Mesothelial cell of epicardium (in vitro differentiated cells): ENCODE results near the gene NME4. TPM values are rescaled to one million over a fixed set of nuclear protein-coding genes. Genes with fewer than 3 reads are reported as not detected.
"Not testable (repeated sequence)": the region's sequence is repeated elsewhere in the genome, so short reads cannot be mapped to it uniquely, and the experiment has no call there.

ENCODE experiments used
- DNase-seq, 2 experiments: peaks; one replicate each; pipeline ENCODE4 v3.0.0; 2021; ENCODE audit warnings: low spot score in 2 of 2; ENCODE audit not compliant: unreplicated experiment in 2 of 2
- H3K27ac Mint-ChIP-seq: 2 replicates; pipeline ENCODE4 v1.8.0; 2021; ENCODE audit warnings: mixed read lengths
- H3K27me3 Mint-ChIP-seq: 2 replicates; pipeline ENCODE4 v1.8.0; 2021; ENCODE audit warnings: low read depth, mixed read lengths
- H3K36me3 Mint-ChIP-seq: 2 replicates; pipeline ENCODE4 v1.8.0; 2021; ENCODE audit warnings: mixed read lengths
- H3K4me1 Mint-ChIP-seq: 2 replicates; pipeline ENCODE4 v1.8.0; 2021; ENCODE audit warnings: mixed read lengths
- H3K4me3 Mint-ChIP-seq: 2 replicates; pipeline ENCODE4 v1.8.0; 2021; ENCODE audit warnings: mild to moderate bottlenecking, moderate library complexity, mixed read lengths
- H3K9me3 Mint-ChIP-seq: 2 replicates; pipeline ENCODE4 v1.8.0; 2021; ENCODE audit warnings: mixed read lengths
- CTCF ChIP-seq: fragments of 200-600 bp; sonication (generic); IDR thresholded peaks from one replicate; pipeline ENCODE4 v1.5.0; 2021; ENCODE audit warnings: antibody characterized with exemption; ENCODE audit not compliant: unreplicated experiment
- total RNA-seq: library from RNA; stranded (reverse); gene quantifications from 3 replicates; pipeline ENCODE4 v1.2.1, GENCODE V29; 2021

The NME4 gene
- 252 to 258 TPM (median 253 TPM) in 3 replicates for total RNA-seq

GRCh38 chr16:397135-397661 is at the start of gene NME4:
Gene NME4 (plus strand): TSS chr16:397199. CDS start chr16:397223, 24 bp downstream.
- H3K36me3 Mint-ChIP-seq = peaks cover 2% of the 10 kb centered on the region
- no peak for TF ChIP-seq CTCF
- H3K9me3 Mint-ChIP-seq = no peaks in the 10 kb centered on the region
- H3K4me3 Mint-ChIP-seq = peak within 1 kb of the TSS; percentile 89
- no peak for DNase-seq
- peak within 1 kb of the TSS; percentile 98 for H3K27ac Mint-ChIP-seq
- no peaks in the 10 kb centered on the region for H3K27me3 Mint-ChIP-seq
- peaks cover 23% of the 10 kb centered on the region for H3K4me1 Mint-ChIP-seq

- Mint-ChIP-seq H3K36me3 (peaks cover 33% of the 10 kb centered on the region), H3K9me3 (no peaks in the 10 kb centered on the region), H3K27ac (no peak overlapping the region), H3K4me1 (peaks cover 9% of the 10 kb centered on the region), H3K4me3 (no peak overlapping the region), H3K27me3 (no peaks in the 10 kb centered on the region)
- DNase-seq = no peak
- no peak for TF ChIP-seq CTCF
Measured at GRCh38 chr16:347203-347602, 49.8 kb upstream of the NME4 start.

GRCh38 chr16:348495-348894 is 48.5 kb upstream of the NME4 start:
- H3K36me3 Mint-ChIP-seq = peaks cover 24% of the 10 kb centered on the region
- not testable (repeated sequence) for DNase-seq, H3K4me1 Mint-ChIP-seq, H3K4me3 Mint-ChIP-seq, H3K27me3 Mint-ChIP-seq, H3K9me3 Mint-ChIP-seq, H3K27ac Mint-ChIP-seq

DNA sequence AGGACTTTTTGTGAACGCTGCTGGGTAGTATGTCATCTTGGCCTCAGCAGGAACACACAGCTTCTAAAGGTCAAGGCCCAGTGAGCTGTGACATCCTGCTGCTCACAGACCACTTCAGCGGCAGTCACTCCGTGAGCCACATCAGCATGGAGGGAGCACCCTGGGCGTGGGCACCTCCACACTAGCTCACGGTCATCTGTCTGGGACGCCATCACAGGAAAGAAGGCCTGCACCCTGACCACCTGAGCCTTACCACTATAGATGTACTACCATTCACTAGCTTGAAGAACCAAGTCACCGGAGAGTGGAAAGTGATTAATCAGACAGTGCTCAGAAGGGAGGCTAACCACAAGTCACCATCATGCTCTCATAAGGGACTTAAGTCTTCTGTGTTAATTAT is 47.8 kb upstream of the NME4 start:
- peaks cover 24% of the 10 kb centered on the region for H3K36me3 Mint-ChIP-seq
- no peak overlapping the region for H3K4me3 Mint-ChIP-seq
- no peaks in the 10 kb centered on the region for H3K27me3 Mint-ChIP-seq
- H3K9me3 Mint-ChIP-seq = no peaks in the 10 kb centered on the region
- H3K27ac Mint-ChIP-seq = no peak overlapping the region
- TF ChIP-seq CTCF = no peak
- H3K4me1 Mint-ChIP-seq = peaks cover 9% of the 10 kb centered on the region
- no peak for DNase-seq

DNA sequence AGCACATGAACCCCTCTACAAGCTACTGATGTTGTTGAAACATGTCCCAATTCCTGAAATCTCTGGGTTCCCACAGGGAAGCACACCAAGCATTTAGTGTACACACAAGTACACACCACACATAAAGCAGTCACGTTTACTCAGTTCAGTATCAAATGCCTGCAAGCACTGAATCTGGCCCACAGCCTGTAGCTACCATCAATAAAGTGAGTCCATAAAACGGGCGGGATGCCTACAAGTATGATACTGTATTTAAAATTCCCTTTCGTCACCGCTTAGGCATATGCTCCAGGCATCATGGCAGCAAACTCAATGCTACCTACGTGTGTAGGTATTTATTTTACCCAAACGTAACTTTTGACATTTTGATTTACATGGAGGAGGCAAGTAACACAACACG is 46.8 kb upstream of the NME4 start:
- TF ChIP-seq CTCF = no peak
- DNase-seq = no peak
- peak overlapping the region; percentile 43 for H3K27ac Mint-ChIP-seq

GRCh38 chr16:351804-352520 is 45.0 kb upstream of the NME4 start:
- H3K4me1 Mint-ChIP-seq = peaks cover 9% of the 10 kb centered on the region
- DNase-seq = no peak
- peak overlapping the region; percentile 89 for H3K27ac Mint-ChIP-seq
- peaks cover 5% of the 10 kb centered on the region for H3K36me3 Mint-ChIP-seq
- H3K27me3 Mint-ChIP-seq = no peaks in the 10 kb centered on the region
- peak overlapping the region; percentile 83 for H3K4me3 Mint-ChIP-seq
- TF ChIP-seq CTCF = no peak
- H3K9me3 Mint-ChIP-seq = no peaks in the 10 kb centered on the region

More for the DNA sequence above, 46.8 kb upstream of the NME4 start:
- H3K36me3 Mint-ChIP-seq = peaks cover 18% of the 10 kb centered on the region
- no peaks in the 10 kb centered on the region for H3K9me3 Mint-ChIP-seq
- no peaks in the 10 kb centered on the region for H3K27me3 Mint-ChIP-seq
- H3K4me3 Mint-ChIP-seq = peak overlapping the region; percentile 83
- H3K4me1 Mint-ChIP-seq = peaks cover 9% of the 10 kb centered on the region
